WERI-Rb-1 (cell line): Measurements from ENCODE around the gene AP1S2.
"Not testable (repeated sequence)": the region's sequence is repeated elsewhere in the genome, so short reads cannot be mapped to it uniquely, and the experiment has no call there.

Experiments
- DNase-seq: peaks from one replicate; pipeline ENCODE4 v3.0.0-alpha.2; 2020
- H3K27ac ChIP-seq: fragments of 250-450 bp; sonication (Bioruptor Pico); 2 replicates; pipeline ENCODE4 v1.5.1; 2020; ENCODE audit warnings: mild to moderate bottlenecking, moderate library complexity
- H3K27me3 ChIP-seq: fragments of 250-450 bp; sonication (Bioruptor Pico); 2 replicates; pipeline ENCODE4 v1.5.1; 2021; ENCODE audit warnings: mild to moderate bottlenecking, low read depth, moderate library complexity; ENCODE audit not compliant: insufficient read depth, severe bottlenecking
- H3K36me3 ChIP-seq: fragments of 250-450 bp; sonication (Bioruptor Pico); 2 replicates; pipeline ENCODE4 v1.5.1; 2020; ENCODE audit warnings: mild to moderate bottlenecking, moderate library complexity
- H3K4me3 ChIP-seq: 2 replicates; pipeline ENCODE4 v1.5.1; 2011; ENCODE audit warnings: low read depth, mild to moderate bottlenecking, control low read depth, low read length
- H3K9me3 ChIP-seq: fragments of 250-450 bp; sonication (Bioruptor Pico); 2 replicates; pipeline ENCODE4 v1.5.1; 2021; ENCODE audit warnings: mild to moderate bottlenecking, moderate library complexity; ENCODE audit not compliant: severe bottlenecking
- CTCF ChIP-seq: IDR thresholded peaks from 2 replicates; pipeline ENCODE4 v1.5.1; 2011; ENCODE audit warnings: low read depth, mild to moderate bottlenecking, control low read depth, inconsistent platforms, low read length

AP1S2 gene

GRCh38 chrX:15883540-15883863 lies 28.9 kb upstream of the AP1S2 start:
- no peak for TF ChIP-seq CTCF
- no peak overlapping the region for H3K4me3 ChIP-seq
- peaks cover 50% of the 10 kb centered on the region for H3K27me3 ChIP-seq
- DNase-seq: no peak
- no peak overlapping the region for H3K27ac ChIP-seq
- H3K36me3 ChIP-seq: no peaks in the 10 kb centered on the region
- H3K9me3 ChIP-seq: no peaks in the 10 kb centered on the region

GRCh38 chrX:15882704-15883539 lies 28.3 kb upstream of the AP1S2 start:
- H3K27me3 ChIP-seq: peaks cover 50% of the 10 kb centered on the region
- H3K27ac ChIP-seq: no peak overlapping the region
- no peaks in the 10 kb centered on the region for H3K9me3 ChIP-seq
- no peaks in the 10 kb centered on the region for H3K36me3 ChIP-seq
- no peak overlapping the region for H3K4me3 ChIP-seq
- TF ChIP-seq CTCF: no peak
- DNase-seq: no peak

GRCh38 chrX:15881381-15881897 lies 26.8 kb upstream of the AP1S2 start:
- no peak for TF ChIP-seq CTCF
- Histone ChIP-seq H3K27ac (no peak overlapping the region), H3K27me3 (peaks cover 42% of the 10 kb centered on the region), H3K36me3 (no peaks in the 10 kb centered on the region), H3K4me3 (no peak overlapping the region), H3K9me3 (peaks cover 2% of the 10 kb centered on the region)
- DNase-seq: no peak

GRCh38 chrX:15877914-15878313 lies 23.3 kb upstream of the AP1S2 start:
- not testable (repeated sequence) for H3K36me3 ChIP-seq, H3K27ac ChIP-seq, DNase-seq, H3K4me3 ChIP-seq, H3K9me3 ChIP-seq
- peaks cover 54% of the 10 kb centered on the region for H3K27me3 ChIP-seq

- H3K36me3 ChIP-seq: no peaks in the 10 kb centered on the region
- no peak overlapping the region for H3K27ac ChIP-seq
- no peak for DNase-seq
- peaks cover 2% of the 10 kb centered on the region for H3K9me3 ChIP-seq
- H3K4me3 ChIP-seq: no peak overlapping the region
- H3K27me3 ChIP-seq: peaks cover 50% of the 10 kb centered on the region
- TF ChIP-seq CTCF: no peak
Observed at GRCh38 chrX:15877380-15877779, 22.8 kb upstream of the AP1S2 start.

GRCh38 chrX:15874672-15875071 lies 20.1 kb upstream of the AP1S2 start:
- H3K36me3 ChIP-seq: no peaks in the 10 kb centered on the region
- TF ChIP-seq CTCF: no peak
- peaks cover 2% of the 10 kb centered on the region for H3K9me3 ChIP-seq
- peaks cover 52% of the 10 kb centered on the region for H3K27me3 ChIP-seq
- H3K4me3 ChIP-seq: no peak overlapping the region
- no peak for DNase-seq
- no peak overlapping the region for H3K27ac ChIP-seq
